ENCODE measurements around the gene EN1.

DNA sequence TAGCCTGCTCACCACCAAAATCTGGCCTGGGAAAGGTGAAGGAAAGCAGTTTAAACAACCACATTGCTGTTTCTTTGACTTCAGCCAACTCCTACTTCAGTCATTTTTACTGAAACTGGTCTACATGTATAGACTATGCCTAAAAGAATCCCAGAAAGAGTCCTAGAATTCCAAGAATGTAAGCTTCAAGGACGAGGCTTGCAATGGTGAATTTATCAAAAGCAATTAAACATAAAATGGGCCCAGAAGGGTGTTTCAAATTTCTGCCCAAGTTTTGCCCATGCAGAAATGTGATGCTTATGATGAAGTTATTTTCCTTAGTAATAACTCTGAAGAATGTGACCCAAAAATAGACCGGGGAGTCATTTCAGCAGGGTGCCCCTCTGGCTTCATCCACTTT lies 16.6 kb downstream of the EN1 start:
- no peak for TF ChIP-seq ZNF274 (IDR thresholded peaks at IDR 0.05; ENCODE audit: low read depth, low read length)
- TF ChIP-seq SUZ12 (IDR thresholded peaks at IDR 0.05; ENCODE audit: extremely low read depth, insufficient read depth, insufficient read length), result no peak
- TF ChIP-seq YY1 (IDR thresholded peaks at IDR 0.05; ENCODE audit: insufficient read depth, insufficient read length), result no peak
